ENCODE data around the gene MSH4.

The MSH4 gene

GRCh38 chr1:75765697-75766355 is 30.9 kb upstream of the MSH4 start:
- no peak overlapping the region for H3K4me3 ChIP-seq (ENCODE audit: low read length)
- H3F3A ChIP-seq (ENCODE audit: control insufficient read depth, insufficient read depth): peaks cover 13% of the 10 kb centered on the region
- H3K4me1 ChIP-seq (ENCODE audit: control insufficient read depth, low read length): no peaks in the 10 kb centered on the region
- H3K9me3 ChIP-seq (ENCODE audit: control insufficient read depth, insufficient read depth, low read length): no peaks in the 10 kb centered on the region
- TF ChIP-seq, protein P1, sequence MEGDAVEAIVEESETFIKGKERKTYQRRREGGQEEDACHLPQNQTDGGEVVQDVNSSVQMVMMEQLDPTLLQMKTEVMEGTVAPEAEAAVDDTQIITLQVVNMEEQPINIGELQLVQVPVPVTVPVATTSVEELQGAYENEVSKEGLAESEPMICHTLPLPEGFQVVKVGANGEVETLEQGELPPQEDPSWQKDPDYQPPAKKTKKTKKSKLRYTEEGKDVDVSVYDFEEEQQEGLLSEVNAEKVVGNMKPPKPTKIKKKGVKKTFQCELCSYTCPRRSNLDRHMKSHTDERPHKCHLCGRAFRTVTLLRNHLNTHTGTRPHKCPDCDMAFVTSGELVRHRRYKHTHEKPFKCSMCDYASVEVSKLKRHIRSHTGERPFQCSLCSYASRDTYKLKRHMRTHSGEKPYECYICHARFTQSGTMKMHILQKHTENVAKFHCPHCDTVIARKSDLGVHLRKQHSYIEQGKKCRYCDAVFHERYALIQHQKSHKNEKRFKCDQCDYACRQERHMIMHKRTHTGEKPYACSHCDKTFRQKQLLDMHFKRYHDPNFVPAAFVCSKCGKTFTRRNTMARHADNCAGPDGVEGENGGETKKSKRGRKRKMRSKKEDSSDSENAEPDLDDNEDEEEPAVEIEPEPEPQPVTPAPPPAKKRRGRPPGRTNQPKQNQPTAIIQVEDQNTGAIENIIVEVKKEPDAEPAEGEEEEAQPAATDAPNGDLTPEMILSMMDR (IDR thresholded peaks at IDR 0.05; ENCODE audit: low read depth, low read length, poor library complexity, severe bottlenecking): no peak
- TF ChIP-seq EZH2phosphoT487 (IDR thresholded peaks at IDR 0.05; ENCODE audit: borderline replicate concordance, low read length): no peak
- H3K27me3 ChIP-seq (ENCODE audit: control insufficient read depth, low read length): no peaks in the 10 kb centered on the region
- H3K9me2 ChIP-seq (replicated peaks; ENCODE audit: control insufficient read depth, low read length): no peaks in the 10 kb centered on the region
- no peaks in the 10 kb centered on the region for H3K79me2 ChIP-seq (ENCODE audit: control insufficient read depth, low read length)
- H3K36me3 ChIP-seq (ENCODE audit: control insufficient read depth, low read length): peaks cover 32% of the 10 kb centered on the region
- no peaks in the 10 kb centered on the region for H4K20me1 ChIP-seq (ENCODE audit: control insufficient read depth, insufficient read depth, low read depth, low read length)
- H3K27ac ChIP-seq (ENCODE audit: low read depth, low read length): no peak overlapping the region
- no peak overlapping the region for H3K4me2 ChIP-seq (ENCODE audit: low read length)

- no peaks in the 10 kb centered on the region for H4K20me1 ChIP-seq (ENCODE audit: control insufficient read depth, insufficient read depth, low read depth, low read length)
- no peaks in the 10 kb centered on the region for H3K79me2 ChIP-seq (ENCODE audit: control insufficient read depth, low read length)
- peaks cover 3% of the 10 kb centered on the region; the same call in 1 of the 2 replicates for H3F3A ChIP-seq (ENCODE audit: control insufficient read depth, insufficient read depth)
- H3K27ac ChIP-seq (ENCODE audit: low read depth, low read length): no peak overlapping the region
- H3K36me3 ChIP-seq (ENCODE audit: control insufficient read depth, low read length): peaks cover 12% of the 10 kb centered on the region
- no peaks in the 10 kb centered on the region for H3K9me2 ChIP-seq (replicated peaks; ENCODE audit: control insufficient read depth, low read length)
- no peak overlapping the region for H3K4me3 ChIP-seq (ENCODE audit: low read length)
- H3K27me3 ChIP-seq (ENCODE audit: control insufficient read depth, low read length): no peaks in the 10 kb centered on the region
- no peaks in the 10 kb centered on the region for H3K4me1 ChIP-seq (ENCODE audit: control insufficient read depth, low read length)
- TF ChIP-seq, protein P1 (IDR thresholded peaks at IDR 0.05; ENCODE audit: low read depth, low read length, poor library complexity, severe bottlenecking): no peak
- no peak for TF ChIP-seq EZH2phosphoT487 (IDR thresholded peaks at IDR 0.05; ENCODE audit: borderline replicate concordance, low read length)
- H3K9me3 ChIP-seq (ENCODE audit: control insufficient read depth, insufficient read depth, low read length): no peaks in the 10 kb centered on the region
- H3K4me2 ChIP-seq (ENCODE audit: low read length): no peak overlapping the region
These were observed 28.7 kb upstream of the MSH4 start for GRCh38 chr1:75768016-75768415.

DNA sequence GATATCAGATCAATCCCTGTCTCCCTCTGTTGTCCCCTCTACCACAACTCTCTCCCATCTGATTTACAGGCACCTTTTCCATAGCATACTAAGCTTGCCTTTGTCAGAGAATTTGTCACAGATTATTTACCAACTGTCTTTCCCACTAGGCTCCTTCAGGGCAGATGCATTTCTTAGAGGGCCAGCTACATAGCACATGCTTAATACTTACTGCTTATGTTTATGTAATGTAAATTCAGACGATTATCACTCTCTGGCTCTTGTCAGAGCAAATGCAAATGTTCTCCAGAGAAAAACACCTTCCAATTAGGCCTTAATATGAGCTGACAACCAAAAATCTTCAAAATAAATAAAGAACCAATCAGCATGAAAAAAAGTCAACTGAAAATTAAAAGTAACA is 25.9 kb upstream of the MSH4 start:
- peaks cover 3% of the 10 kb centered on the region; the same call in 1 of the 2 replicates for H3F3A ChIP-seq (ENCODE audit: control insufficient read depth, insufficient read depth)
- TF ChIP-seq, protein P1 (IDR thresholded peaks at IDR 0.05; ENCODE audit: low read depth, low read length, poor library complexity, severe bottlenecking): no peak
- TF ChIP-seq EZH2phosphoT487 (IDR thresholded peaks at IDR 0.05; ENCODE audit: borderline replicate concordance, low read length): no peak
- H3K9me2 ChIP-seq (replicated peaks; ENCODE audit: control insufficient read depth, low read length): no peaks in the 10 kb centered on the region
- no peak overlapping the region for H3K4me2 ChIP-seq (ENCODE audit: low read length)
- H3K79me2 ChIP-seq (ENCODE audit: control insufficient read depth, low read length): no peaks in the 10 kb centered on the region
- H3K9me3 ChIP-seq (ENCODE audit: control insufficient read depth, insufficient read depth, low read length): no peaks in the 10 kb centered on the region
- H4K20me1 ChIP-seq (ENCODE audit: control insufficient read depth, insufficient read depth, low read depth, low read length): no peaks in the 10 kb centered on the region
- no peak overlapping the region for H3K4me3 ChIP-seq (ENCODE audit: low read length)
- H3K4me1 ChIP-seq (ENCODE audit: control insufficient read depth, low read length): no peaks in the 10 kb centered on the region
- H3K27me3 ChIP-seq (ENCODE audit: control insufficient read depth, low read length): no peaks in the 10 kb centered on the region
- no peaks in the 10 kb centered on the region for H3K36me3 ChIP-seq (ENCODE audit: control insufficient read depth, low read length)
- no peak overlapping the region for H3K27ac ChIP-seq (ENCODE audit: low read depth, low read length)

All from DOHH2 (cell line).